HUES48 (cell line): ENCODE data around the gene FNIP2.
"Not testable (repeated sequence)": the region's sequence is repeated elsewhere in the genome, so short reads cannot be mapped to it uniquely, and the experiment has no call there.

Experiments used
- H3K27ac ChIP-seq: one replicate; pipeline ENCODE4 v1.7.0; 2013; ENCODE audit warnings: low read depth, low read length, inconsistent platforms
- H3K27me3 ChIP-seq: 2 replicates; pipeline ENCODE4 v1.6.1; 2013; ENCODE audit warnings: mild to moderate bottlenecking, low read length; ENCODE audit not compliant: control insufficient read depth, insufficient read depth
- H3K36me3 ChIP-seq: 2 replicates; pipeline ENCODE4 v1.6.1; 2013; ENCODE audit warnings: low read length; ENCODE audit not compliant: control insufficient read depth, insufficient read depth
- H3K4me1 ChIP-seq: 2 replicates; pipeline ENCODE4 v1.6.1; 2013; ENCODE audit warnings: mild to moderate bottlenecking, low read length; ENCODE audit not compliant: control insufficient read depth, insufficient read depth
- H3K4me3 ChIP-seq: 2 replicates; pipeline ENCODE4 v1.5.1; 2013; ENCODE audit warnings: mild to moderate bottlenecking, low read depth, low read length
- H3K9ac ChIP-seq: 2 replicates; pipeline ENCODE4 v1.6.1; 2013; ENCODE audit warnings: mild to moderate bottlenecking, low read depth, low read length, moderate library complexity
- H3K9me3 ChIP-seq: 2 replicates; pipeline ENCODE4 v1.6.1; 2013; ENCODE audit warnings: low read length; ENCODE audit not compliant: control insufficient read depth, insufficient read depth

The FNIP2 gene

GRCh38 chr4:158809208-158809607 is 40.4 kb downstream of the FNIP2 start:
- H3K9ac ChIP-seq, H3K36me3 ChIP-seq, H3K4me3 ChIP-seq, H3K9me3 ChIP-seq, H3K27me3 ChIP-seq, H3K27ac ChIP-seq: not testable (repeated sequence)
- H3K4me1 ChIP-seq: peaks cover 22% of the 10 kb centered on the region

GRCh38 chr4:158809611-158810486 is 41.0 kb downstream of the FNIP2 start:
- no peak overlapping the region for H3K4me3 ChIP-seq
- H3K36me3 ChIP-seq: no peaks in the 10 kb centered on the region
- no peaks in the 10 kb centered on the region for H3K27me3 ChIP-seq
- H3K9me3 ChIP-seq: no peaks in the 10 kb centered on the region
- H3K9ac ChIP-seq: no peak overlapping the region
- peaks cover 27% of the 10 kb centered on the region for H3K4me1 ChIP-seq
- no peak overlapping the region for H3K27ac ChIP-seq

GRCh38 chr4:158810487-158811215 is 41.8 kb downstream of the FNIP2 start:
- no peak overlapping the region for H3K4me3 ChIP-seq
- no peaks in the 10 kb centered on the region for H3K36me3 ChIP-seq
- H3K4me1 ChIP-seq: peaks cover 24% of the 10 kb centered on the region
- no peak overlapping the region for H3K9ac ChIP-seq
- H3K9me3 ChIP-seq: no peaks in the 10 kb centered on the region
- H3K27ac ChIP-seq: no peak overlapping the region
- no peaks in the 10 kb centered on the region for H3K27me3 ChIP-seq

GRCh38 chr4:158811216-158811540 is 42.4 kb downstream of the FNIP2 start:
- no peaks in the 10 kb centered on the region for H3K36me3 ChIP-seq

GRCh38 chr4:158811704-158812103 is 42.9 kb downstream of the FNIP2 start:
- no peak overlapping the region for H3K4me3 ChIP-seq
- no peak overlapping the region for H3K9ac ChIP-seq
- H3K27ac ChIP-seq: no peak overlapping the region

More at GRCh38 chr4:158811216-158811540, 42.4 kb downstream of the FNIP2 start:
- Histone ChIP-seq H3K9ac (no peak overlapping the region), H3K9me3 (no peaks in the 10 kb centered on the region), H3K4me3 (no peak overlapping the region), H3K27me3 (no peaks in the 10 kb centered on the region), H3K27ac (no peak overlapping the region), H3K4me1 (peaks cover 19% of the 10 kb centered on the region)

GRCh38 chr4:158812133-158812532 is 43.3 kb downstream of the FNIP2 start:
- Histone ChIP-seq H3K27me3 (no peaks in the 10 kb centered on the region), H3K9me3 (no peaks in the 10 kb centered on the region), H3K9ac (no peak overlapping the region), H3K4me3 (no peak overlapping the region), H3K4me1 (peaks cover 19% of the 10 kb centered on the region), H3K27ac (no peak overlapping the region), H3K36me3 (no peaks in the 10 kb centered on the region)

More at GRCh38 chr4:158811704-158812103, 42.9 kb downstream of the FNIP2 start:
- Histone ChIP-seq H3K36me3 (no peaks in the 10 kb centered on the region), H3K27me3 (no peaks in the 10 kb centered on the region), H3K9me3 (no peaks in the 10 kb centered on the region), H3K4me1 (peaks cover 19% of the 10 kb centered on the region)

- no peaks in the 10 kb centered on the region for H3K27me3 ChIP-seq
- H3K27ac ChIP-seq: no peak overlapping the region
- no peaks in the 10 kb centered on the region for H3K9me3 ChIP-seq
- no peaks in the 10 kb centered on the region for H3K36me3 ChIP-seq
- no peak overlapping the region for H3K9ac ChIP-seq
- peaks cover 19% of the 10 kb centered on the region for H3K4me1 ChIP-seq
- H3K4me3 ChIP-seq: no peak overlapping the region
Observed at GRCh38 chr4:158812543-158812942, 43.7 kb downstream of the FNIP2 start.

GRCh38 chr4:158813113-158813512 is 44.3 kb downstream of the FNIP2 start:
- Histone ChIP-seq H3K36me3 (no peaks in the 10 kb centered on the region), H3K27ac (no peak overlapping the region), H3K9me3 (no peaks in the 10 kb centered on the region), H3K4me3 (no peak overlapping the region), H3K9ac (no peak overlapping the region), H3K4me1 (peaks cover 19% of the 10 kb centered on the region), H3K27me3 (no peaks in the 10 kb centered on the region)

GRCh38 chr4:158814207-158814606 is 45.4 kb downstream of the FNIP2 start:
- Histone ChIP-seq H3K27ac (no peak overlapping the region), H3K9ac (no peak overlapping the region), H3K36me3 (no peaks in the 10 kb centered on the region), H3K4me1 (peaks cover 19% of the 10 kb centered on the region), H3K9me3 (no peaks in the 10 kb centered on the region), H3K27me3 (no peaks in the 10 kb centered on the region), H3K4me3 (no peak overlapping the region)

GRCh38 chr4:158814636-158815330 is 46.0 kb downstream of the FNIP2 start:
- no peak overlapping the region for H3K9ac ChIP-seq
- no peaks in the 10 kb centered on the region for H3K36me3 ChIP-seq
- H3K27ac ChIP-seq: no peak overlapping the region
- H3K4me3 ChIP-seq: no peak overlapping the region
- H3K27me3 ChIP-seq: no peaks in the 10 kb centered on the region
- H3K9me3 ChIP-seq: no peaks in the 10 kb centered on the region
- H3K4me1 ChIP-seq: peaks cover 19% of the 10 kb centered on the region

GRCh38 chr4:158816955-158817354 is 48.1 kb downstream of the FNIP2 start:
- Histone ChIP-seq H3K27ac (no peak overlapping the region), H3K36me3 (no peaks in the 10 kb centered on the region), H3K27me3 (no peaks in the 10 kb centered on the region), H3K9me3 (no peaks in the 10 kb centered on the region), H3K4me3 (no peak overlapping the region), H3K9ac (no peak overlapping the region), H3K4me1 (peaks cover 12% of the 10 kb centered on the region)
